Hepatocyte (in vitro differentiated cells): ENCODE data around the gene LRMDA. TPM values are rescaled to one million over a fixed set of nuclear protein-coding genes. Genes with fewer than 3 reads are reported as not detected.

Experiments
- DNase-seq: peaks from one replicate; pipeline ENCODE4 v3.0.0-alpha.2; 2016; ENCODE audit warnings: low spot score
- H2AFZ ChIP-seq: fragments of 200-600 bp; sonication (generic); 2 replicates; pipeline ENCODE4 v1.6.0; 2016; ENCODE audit warnings: antibody characterized with exemption, mild to moderate bottlenecking
- H3K27ac ChIP-seq: fragments of 200-600 bp; sonication (generic); 2 replicates; pipeline ENCODE4 v1.5.1; 2016; ENCODE audit warnings: mild to moderate bottlenecking
- H3K27me3 ChIP-seq: fragments of 200-600 bp; sonication (generic); 2 replicates; pipeline ENCODE4 v1.6.1; 2016
- H3K36me3 ChIP-seq: fragments of 200-600 bp; sonication (generic); replicated peaks from 2 replicates; pipeline ENCODE4 v1.5.1; 2016; ENCODE audit warnings: low read depth; ENCODE audit not compliant: insufficient read depth
- H3K4me1 ChIP-seq: fragments of 200-600 bp; sonication (generic); 2 replicates; pipeline ENCODE4 v1.5.1; 2016; ENCODE audit warnings: mild to moderate bottlenecking, moderate library complexity; ENCODE audit not compliant: insufficient read depth
- H3K4me2 ChIP-seq: fragments of 200-600 bp; sonication (generic); 2 replicates; pipeline ENCODE4 v1.6.0; 2016
- H3K4me3 ChIP-seq: fragments of 200-600 bp; sonication (generic); 2 replicates; pipeline ENCODE4 v1.5.1; 2016; ENCODE audit warnings: mild to moderate bottlenecking
- H3K79me2 ChIP-seq: fragments of 200-600 bp; sonication (generic); 2 replicates; pipeline ENCODE4 v1.6.0; 2017; ENCODE audit warnings: mild to moderate bottlenecking
- H3K9me2 ChIP-seq: fragments of 200-600 bp; sonication (generic); replicated peaks from 2 replicates; pipeline ENCODE4 v1.6.0; 2017; ENCODE audit warnings: mild to moderate bottlenecking; ENCODE audit not compliant: insufficient read depth
- H3K9me3 ChIP-seq: fragments of 200-600 bp; sonication (generic); 2 replicates; pipeline ENCODE4 v1.5.1; 2016; ENCODE audit warnings: low read depth, mild to moderate bottlenecking
- H4K20me1 ChIP-seq: fragments of 200-600 bp; sonication (generic); 2 replicates; pipeline ENCODE4 v1.6.0; 2016; ENCODE audit warnings: mild to moderate bottlenecking; ENCODE audit not compliant: insufficient read depth, poor library complexity, severe bottlenecking
- EZH2 ChIP-seq: fragments of 200-600 bp; sonication (generic); IDR thresholded peaks from 2 replicates; pipeline ENCODE4 v1.6.1; 2016; ENCODE audit warnings: antibody characterized with exemption, mild to moderate bottlenecking, borderline replicate concordance
- EZH2phosphoT487 ChIP-seq: fragments of 200-600 bp; sonication (generic); IDR thresholded peaks from one replicate; pipeline ENCODE4 v1.6.1; 2018; ENCODE audit warnings: antibody characterized with exemption, mild to moderate bottlenecking, low read depth, moderate library complexity; ENCODE audit not compliant: unreplicated experiment, severe bottlenecking
- WGBS: methylation state at CpG from one replicate; pipeline ENCODE4 v1.1.6; 2016; ENCODE audit warnings: low lambda C conversion rate; ENCODE audit errors: missing lambda C conversion rate; 5-methylcytosine and 5-hydroxymethylcytosine counted together
- polyA plus RNA-seq: library from polyadenylated mRNA; unstranded; fragments of >200 nt; fragmentation: Nextera tagmentation; extraction: Ambion mirVana; gene quantifications from 2 replicates; pipeline ENCODE4 v1.2.1, GENCODE V29; 2016
- total RNA-seq: library from RNA; depleted of rRNA; stranded (reverse); fragments of >200 nt; gene quantifications from 2 replicates; pipeline ENCODE4 v1.2.3, GENCODE V29; 2014
- TF ChIP-seq, protein P1 (sequence below): fragments of 200-600 bp; sonication (generic); IDR thresholded peaks from 2 replicates; pipeline ENCODE4 v1.5.1; 2016; ENCODE audit warnings: antibody characterized with exemption, mild to moderate bottlenecking; ENCODE audit not compliant: poor library complexity

The LRMDA gene
- total and polyA plus RNA-seq, 2 experiments from 2014 or later = 5.6 to 15.7 TPM

- no peak for DNase-seq
- Histone ChIP-seq H3K4me2 (no peak overlapping the region), H3K27me3 (peaks cover 4% of the 10 kb centered on the region)
Measured at GRCh38 chr10:75634947-75635346, 203.5 kb downstream of the LRMDA start.

GRCh38 chr10:75638752-75639151 lies 207.3 kb downstream of the LRMDA start:
- H3K9me3 ChIP-seq = no peaks in the 10 kb centered on the region
- no peaks in the 10 kb centered on the region for H3K4me1 ChIP-seq
- no peak overlapping the region for H3K4me2 ChIP-seq
- no peak overlapping the region for H2AFZ ChIP-seq
- DNase-seq = no peak
- no peak overlapping the region for H3K27ac ChIP-seq
- peaks cover 4% of the 10 kb centered on the region for H3K27me3 ChIP-seq
- TF ChIP-seq, protein P1, sequence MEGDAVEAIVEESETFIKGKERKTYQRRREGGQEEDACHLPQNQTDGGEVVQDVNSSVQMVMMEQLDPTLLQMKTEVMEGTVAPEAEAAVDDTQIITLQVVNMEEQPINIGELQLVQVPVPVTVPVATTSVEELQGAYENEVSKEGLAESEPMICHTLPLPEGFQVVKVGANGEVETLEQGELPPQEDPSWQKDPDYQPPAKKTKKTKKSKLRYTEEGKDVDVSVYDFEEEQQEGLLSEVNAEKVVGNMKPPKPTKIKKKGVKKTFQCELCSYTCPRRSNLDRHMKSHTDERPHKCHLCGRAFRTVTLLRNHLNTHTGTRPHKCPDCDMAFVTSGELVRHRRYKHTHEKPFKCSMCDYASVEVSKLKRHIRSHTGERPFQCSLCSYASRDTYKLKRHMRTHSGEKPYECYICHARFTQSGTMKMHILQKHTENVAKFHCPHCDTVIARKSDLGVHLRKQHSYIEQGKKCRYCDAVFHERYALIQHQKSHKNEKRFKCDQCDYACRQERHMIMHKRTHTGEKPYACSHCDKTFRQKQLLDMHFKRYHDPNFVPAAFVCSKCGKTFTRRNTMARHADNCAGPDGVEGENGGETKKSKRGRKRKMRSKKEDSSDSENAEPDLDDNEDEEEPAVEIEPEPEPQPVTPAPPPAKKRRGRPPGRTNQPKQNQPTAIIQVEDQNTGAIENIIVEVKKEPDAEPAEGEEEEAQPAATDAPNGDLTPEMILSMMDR = no peak
- TF ChIP-seq EZH2 (no peak), EZH2phosphoT487 (no peak)
- no peaks in the 10 kb centered on the region for H3K79me2 ChIP-seq
- H3K9me2 ChIP-seq = no peaks in the 10 kb centered on the region
- H3K36me3 ChIP-seq = no peaks in the 10 kb centered on the region
- no peaks in the 10 kb centered on the region for H4K20me1 ChIP-seq
- no peak overlapping the region for H3K4me3 ChIP-seq
- WGBS = 82% methylated on average over 2 of the region's 2 CpGs

More at GRCh38 chr10:75634947-75635346, 203.5 kb downstream of the LRMDA start:
- TF ChIP-seq EZH2phosphoT487 (no peak), EZH2 (no peak)
- TF ChIP-seq, protein P1 = no peak
- H3K36me3 ChIP-seq = no peaks in the 10 kb centered on the region
- H2AFZ ChIP-seq = no peak overlapping the region
- WGBS = 70% methylated on average over 2 of the region's 2 CpGs
- no peaks in the 10 kb centered on the region for H3K4me1 ChIP-seq
- no peak overlapping the region for H3K4me3 ChIP-seq
- H3K9me3 ChIP-seq = no peaks in the 10 kb centered on the region
- H4K20me1 ChIP-seq = no peaks in the 10 kb centered on the region
- H3K9me2 ChIP-seq = no peaks in the 10 kb centered on the region
- H3K79me2 ChIP-seq = no peaks in the 10 kb centered on the region
- H3K27ac ChIP-seq = no peak overlapping the region

- WGBS = 78% methylated on average over 7 of the region's 7 CpGs
- TF ChIP-seq, protein P1 = no peak
- no peak for TF ChIP-seq EZH2
- TF ChIP-seq EZH2phosphoT487 = no peak
Measured at GRCh38 chr10:75639736-75640135, 208.3 kb downstream of the LRMDA start.

DNA sequence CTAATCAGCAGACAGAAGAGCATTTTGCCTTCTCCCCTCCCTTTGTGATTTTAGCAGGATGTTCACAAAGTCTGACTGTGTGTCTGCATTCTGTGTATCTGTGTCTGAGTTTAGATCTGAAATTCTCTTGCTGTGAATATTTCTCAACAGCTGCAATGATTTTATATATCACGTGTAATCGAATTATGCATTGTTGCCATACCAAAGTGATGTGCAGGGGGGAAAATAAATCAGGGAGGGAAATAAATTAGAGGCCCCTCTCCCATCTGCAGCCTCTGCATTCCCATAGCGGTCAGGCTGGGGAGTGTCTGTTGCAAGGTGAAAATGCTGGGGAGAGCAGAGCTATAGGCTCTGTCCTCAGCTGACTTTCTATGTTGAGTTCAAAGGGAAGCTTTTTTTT lies 209.0 kb downstream of the LRMDA start:
- TF ChIP-seq, protein P1 = no peak
- no peak for TF ChIP-seq EZH2
- TF ChIP-seq EZH2phosphoT487 = no peak
- H3K9me3 ChIP-seq = no peaks in the 10 kb centered on the region
- peaks cover 4% of the 10 kb centered on the region for H3K27me3 ChIP-seq
- no peaks in the 10 kb centered on the region for H4K20me1 ChIP-seq
- no peak overlapping the region for H3K27ac ChIP-seq
- 87% methylated on average over 3 of the region's 3 CpGs for WGBS
- H3K36me3 ChIP-seq = no peaks in the 10 kb centered on the region
- H3K4me1 ChIP-seq = peaks cover 5% of the 10 kb centered on the region
- no peak overlapping the region for H3K4me2 ChIP-seq
- H3K4me3 ChIP-seq = no peak overlapping the region
- H3K9me2 ChIP-seq = no peaks in the 10 kb centered on the region
- H2AFZ ChIP-seq = no peak overlapping the region
- no peaks in the 10 kb centered on the region for H3K79me2 ChIP-seq
- no peak for DNase-seq

More at GRCh38 chr10:75639736-75640135, 208.3 kb downstream of the LRMDA start:
- H3K9me3 ChIP-seq = no peaks in the 10 kb centered on the region
- no peak overlapping the region for H3K27ac ChIP-seq
- no peak for DNase-seq
- peaks cover 4% of the 10 kb centered on the region for H3K27me3 ChIP-seq
- no peaks in the 10 kb centered on the region for H3K79me2 ChIP-seq
- no peaks in the 10 kb centered on the region for H3K9me2 ChIP-seq
- no peak overlapping the region for H2AFZ ChIP-seq
- no peak overlapping the region for H3K4me3 ChIP-seq
- H3K36me3 ChIP-seq = no peaks in the 10 kb centered on the region
- no peak overlapping the region for H3K4me2 ChIP-seq
- peaks cover 5% of the 10 kb centered on the region for H3K4me1 ChIP-seq
- H4K20me1 ChIP-seq = no peaks in the 10 kb centered on the region
